ENCODE results near the gene ARHGEF6. TPM values are rescaled to one million over a fixed set of nuclear protein-coding genes. Genes with fewer than 3 reads are reported as not detected.

The ARHGEF6 gene
- total RNA-seq, 1 donor from 2014 or later, result 162 TPM

Other genes starting within 250 kb of the ARHGEF6 start
- gene VGLL1, start 248.7 kb downstream of the ARHGEF6 start, total RNA-seq, result not detected in 2 replicates
- gene CD40LG, start 132.8 kb downstream of the ARHGEF6 start, total RNA-seq, result 153 and 157 TPM in 2 replicates
- 255 and 265 TPM in 2 replicates for gene RBMX, start 99.8 kb upstream of the ARHGEF6 start, total RNA-seq